GM18907 (cell line): ENCODE results near the gene ASB4.
"Not testable (repeated sequence)": the region's sequence is repeated elsewhere in the genome, so short reads cannot be mapped to it uniquely, and the experiment has no call there.

Source experiments
- ATAC-seq: cut with Tn5 transposase; IDR thresholded peaks from one replicate; pipeline ENCODE4 v1.9.1; 2021; ENCODE audit warnings: mild to moderate bottlenecking, moderate library complexity; ENCODE audit not compliant: unreplicated experiment

ASB4 gene

GRCh38 chr7:95549818-95550529 is 64.2 kb downstream of the ASB4 start:
- no peak for ATAC-seq

GRCh38 chr7:95550546-95550945 is 64.8 kb downstream of the ASB4 start:
- no peak for ATAC-seq

GRCh38 chr7:95552010-95552926 is 66.5 kb downstream of the ASB4 start:
- not testable (repeated sequence) for ATAC-seq

DNA sequence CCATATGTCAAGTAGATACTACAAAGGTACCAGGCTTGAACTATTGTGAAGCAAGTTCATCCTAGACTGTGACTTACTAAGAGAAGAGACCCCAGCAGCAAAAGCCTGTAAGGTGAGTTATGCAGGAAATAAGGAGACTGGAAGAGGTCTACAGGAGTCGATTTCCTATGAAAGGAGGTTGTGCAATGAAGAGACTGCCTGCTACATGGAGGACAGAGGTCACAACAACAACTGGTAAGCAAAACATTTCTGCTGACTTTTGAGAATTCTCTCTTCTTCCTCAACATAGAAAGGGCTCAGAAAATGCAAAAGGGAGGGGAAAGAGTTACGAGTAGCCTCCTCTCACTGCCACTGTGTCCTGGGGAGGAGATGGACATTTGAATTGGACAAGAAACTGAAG is 68.2 kb downstream of the ASB4 start:
- ATAC-seq = no peak

DNA sequence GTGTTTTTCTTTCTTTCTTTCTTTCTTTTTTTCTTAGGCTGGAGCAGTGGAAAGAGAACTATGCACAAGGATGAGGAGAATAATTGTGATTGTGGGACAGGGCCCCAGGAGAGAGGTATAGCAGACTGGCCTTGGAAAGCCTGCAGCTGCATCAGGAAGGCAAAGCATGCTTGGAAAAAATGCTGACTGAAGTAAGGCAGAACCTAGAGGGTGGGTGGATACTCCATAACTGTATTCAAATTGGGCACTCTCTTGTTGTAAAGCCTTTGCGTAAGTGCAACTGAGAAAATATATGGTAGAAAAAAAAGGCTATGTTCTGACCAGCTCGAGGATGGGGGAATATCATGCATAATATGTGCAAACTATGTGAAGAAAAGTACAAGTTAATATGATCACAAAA is 71.0 kb downstream of the ASB4 start:
- no peak for ATAC-seq

DNA sequence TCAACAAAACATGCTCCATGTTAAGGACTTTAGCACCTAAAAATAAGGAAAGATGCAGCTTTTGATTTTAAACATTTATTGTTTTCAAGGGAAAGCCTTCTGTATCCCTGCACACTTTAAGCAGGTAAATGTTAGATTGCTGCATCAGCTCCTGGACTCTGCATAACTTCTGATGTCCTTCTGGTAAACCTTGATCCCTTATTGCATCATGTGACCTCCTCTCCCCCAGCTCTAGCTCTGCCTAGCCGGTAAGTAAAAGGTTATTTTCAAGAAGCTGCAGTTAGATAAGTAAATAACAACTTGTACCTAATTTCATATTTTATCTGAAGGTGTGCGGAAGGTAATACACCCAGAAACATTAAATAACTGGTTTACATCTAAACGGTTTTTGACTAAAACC is 73.1 kb downstream of the ASB4 start:
- ATAC-seq = no peak

DNA sequence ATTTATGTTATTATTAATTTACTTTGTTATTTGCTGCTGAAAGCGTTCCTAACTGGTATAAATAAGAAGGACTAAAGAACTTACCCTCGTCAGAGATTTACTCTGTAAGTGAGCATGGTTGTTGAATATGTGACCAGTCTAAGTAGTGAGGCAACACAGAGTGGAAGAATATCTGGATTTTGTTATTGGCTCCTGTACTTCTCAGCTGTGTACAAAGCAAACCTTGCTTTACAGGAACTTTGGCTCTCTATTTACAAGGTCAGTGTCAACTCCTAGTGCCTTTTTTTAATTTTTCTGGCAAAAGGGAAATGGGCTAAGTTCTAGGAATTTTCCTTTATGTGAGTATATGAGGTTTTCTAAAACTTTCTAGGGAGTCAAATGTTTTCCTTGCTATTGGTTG is 74.9 kb downstream of the ASB4 start:
- ATAC-seq = no peak

DNA sequence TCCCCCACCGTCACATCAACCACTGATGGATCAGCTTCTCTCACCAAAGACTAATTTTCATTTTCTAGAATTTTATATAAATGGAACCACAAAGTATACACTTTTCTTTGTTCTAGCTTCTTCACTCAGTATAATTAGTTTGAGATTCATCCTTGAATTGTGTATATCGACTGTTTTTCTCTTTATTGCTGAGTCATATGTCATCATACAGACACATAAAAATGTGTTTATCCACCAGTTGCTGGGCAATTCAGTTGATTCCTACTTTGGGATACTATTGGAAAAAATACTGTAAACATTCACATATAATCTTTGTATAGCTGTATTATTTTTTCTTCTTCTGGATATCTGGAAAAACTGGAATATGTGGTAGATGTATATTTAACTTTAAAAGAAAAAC is 84.0 kb downstream of the ASB4 start:
- no peak for ATAC-seq

GRCh38 chr7:95577137-95577536 is 91.4 kb downstream of the ASB4 start:
- no peak for ATAC-seq

DNA sequence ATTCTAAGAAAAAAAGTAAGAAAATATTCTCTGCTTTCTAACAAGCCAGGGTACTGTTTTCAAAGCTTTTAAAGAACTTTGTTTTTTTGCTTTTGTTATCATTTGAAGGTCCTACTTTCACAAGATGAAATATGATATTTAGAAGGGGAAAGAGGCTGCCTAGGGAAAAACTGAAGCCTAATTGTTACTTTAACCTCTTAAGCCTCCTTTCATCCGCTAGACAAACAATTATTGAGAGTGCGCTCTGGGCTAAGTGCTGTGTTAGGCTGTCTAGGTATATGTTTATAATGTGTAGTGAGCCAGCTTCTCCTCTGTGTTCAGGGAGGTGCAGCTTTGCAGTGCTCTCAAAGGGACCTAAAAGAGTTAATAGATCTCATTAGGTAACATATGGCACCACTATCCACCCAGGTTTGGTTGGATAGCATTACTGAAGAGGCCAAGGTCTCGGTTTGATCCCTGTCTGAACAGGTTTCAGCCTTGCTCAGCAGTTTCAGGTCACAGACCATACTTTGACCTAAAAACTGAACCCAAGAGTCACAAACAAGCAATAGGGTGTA is 92.6 kb downstream of the ASB4 start:
- no peak for ATAC-seq

GRCh38 chr7:95579318-95579717 is 93.6 kb downstream of the ASB4 start:
- ATAC-seq = no peak

GRCh38 chr7:95581467-95581866 is 95.7 kb downstream of the ASB4 start:
- ATAC-seq = no peak

GRCh38 chr7:95582578-95583293 is 97.0 kb downstream of the ASB4 start:
- no peak for ATAC-seq

DNA sequence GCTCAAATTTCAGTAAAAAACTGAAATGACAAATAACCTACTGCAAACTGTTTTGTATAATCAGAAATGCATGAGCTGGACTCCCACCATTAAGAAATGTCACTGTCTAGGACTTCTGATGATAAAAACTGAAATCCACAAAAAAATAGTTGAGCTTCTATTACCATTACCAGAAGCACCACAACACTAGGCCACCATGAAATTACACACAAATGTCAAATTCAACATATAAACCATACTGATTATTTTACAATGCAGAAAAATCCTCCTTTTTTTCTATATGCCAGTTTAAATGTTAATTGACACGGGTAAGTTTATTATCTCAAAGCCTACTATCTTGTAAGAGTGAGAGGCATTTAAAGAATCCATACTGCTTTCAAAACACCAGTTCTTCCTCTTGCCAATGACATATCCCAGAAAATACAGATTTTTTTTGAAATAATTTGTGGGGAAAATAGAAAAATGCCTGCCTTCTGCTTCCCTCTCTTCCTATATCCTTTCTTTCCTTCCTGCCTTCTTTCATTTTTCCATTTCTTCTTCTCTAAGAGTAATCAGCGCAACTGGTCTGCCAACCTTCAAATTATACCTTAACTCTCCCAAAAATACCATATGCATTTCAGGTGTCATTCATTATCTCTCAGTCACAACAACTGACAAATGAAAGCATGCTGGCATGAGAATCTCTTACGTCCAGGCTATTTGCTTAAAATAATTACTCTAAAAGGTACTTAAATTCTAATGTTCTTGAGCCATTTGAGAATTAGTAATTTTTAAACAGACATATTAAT is 98.3 kb downstream of the ASB4 start:
- no peak for ATAC-seq

- no peak for ATAC-seq
These were observed 99.2 kb downstream of the ASB4 start for GRCh38 chr7:95584769-95585425.

DNA sequence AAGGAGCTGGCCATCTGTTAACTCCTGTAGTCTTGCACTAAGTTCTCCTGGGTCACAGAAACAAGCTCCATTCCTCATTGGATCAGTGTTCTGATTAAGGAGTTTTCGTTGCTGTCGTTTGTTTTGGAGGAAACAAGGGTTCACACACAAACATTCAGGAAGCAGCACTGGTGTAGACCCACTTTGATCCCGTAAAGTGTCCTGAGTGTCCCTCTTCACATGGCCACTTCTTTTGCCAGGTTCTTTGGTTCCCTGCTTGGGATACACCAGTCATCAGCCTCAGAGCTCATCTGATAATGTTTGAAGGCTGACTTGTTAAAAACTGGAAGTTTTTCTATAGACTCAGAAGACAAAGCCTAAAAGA is 99.7 kb downstream of the ASB4 start:
- no peak for ATAC-seq

DNA sequence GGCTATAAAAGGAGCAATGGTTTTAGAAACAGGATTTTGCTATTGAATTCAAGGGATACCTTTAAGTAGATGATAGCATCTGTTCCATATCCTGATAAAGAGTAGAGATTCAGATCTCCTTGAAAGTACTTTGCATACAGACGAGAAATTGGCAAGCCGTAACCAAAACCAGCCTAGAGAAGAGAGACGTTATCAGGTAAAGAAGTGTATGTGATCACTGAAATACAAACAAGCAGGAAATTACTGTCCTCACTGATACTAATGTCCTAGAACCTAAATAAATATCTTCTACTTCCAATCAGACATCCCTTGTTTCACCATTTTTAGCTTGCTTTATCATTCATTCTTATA is 101.2 kb downstream of the ASB4 start:
- no peak for ATAC-seq

DNA sequence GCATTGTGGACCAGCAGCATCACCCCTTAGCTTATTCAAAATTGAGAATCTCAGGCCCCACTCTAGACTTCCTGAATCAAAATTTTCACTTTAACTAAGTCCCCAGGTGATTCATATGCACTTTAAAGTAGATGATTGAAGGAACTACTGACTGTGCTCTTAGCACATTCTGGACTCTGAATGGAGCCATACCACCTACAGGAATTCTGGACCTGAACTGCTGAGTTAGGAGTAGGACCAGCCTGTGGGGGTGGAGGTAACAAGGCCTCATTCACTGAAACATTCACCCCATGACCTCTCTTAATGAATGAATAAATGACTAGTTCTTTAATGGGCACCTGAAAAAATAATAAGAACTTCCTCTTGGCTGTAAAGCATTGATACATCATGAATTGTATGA is 103.3 kb downstream of the ASB4 start:
- ATAC-seq = no peak

DNA sequence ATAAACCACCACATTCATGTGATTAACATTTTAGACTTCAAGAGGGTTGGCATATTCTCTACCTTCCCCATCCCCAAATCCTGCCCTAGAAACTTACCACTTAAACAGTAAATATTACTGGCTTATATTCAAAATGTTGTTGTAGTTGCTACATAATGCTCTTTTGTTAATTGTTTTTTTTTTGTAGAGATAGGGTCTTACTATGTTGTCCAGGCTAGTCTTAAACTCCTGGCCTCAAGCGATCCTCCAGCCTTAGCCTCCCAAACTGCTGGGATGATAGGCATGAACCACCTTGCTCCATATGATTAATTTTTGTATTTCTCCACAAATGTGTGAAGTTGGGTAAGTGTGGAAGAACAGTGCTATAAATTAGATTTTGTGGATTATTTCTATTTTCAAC is 104.0 kb downstream of the ASB4 start:
- no peak for ATAC-seq
